ENCODE measurements around the gene TSHZ1. TPM values are rescaled to one million over a fixed set of nuclear protein-coding genes. Genes with fewer than 3 reads are reported as not detected.

The TSHZ1 gene
- polyA plus RNA-seq, 2 of the 4 experiments (the other 2 are of a cell fraction), result 2.2 to 3.0 TPM

- no peak for TF ChIP-seq SMC3 (IDR thresholded peaks at IDR 0.05)
- no peak for TF ChIP-seq ESRRA (IDR thresholded peaks at IDR 0.05; ENCODE audit: borderline replicate concordance, low read length)
- TF ChIP-seq USF2 (IDR thresholded peaks at IDR 0.05), result no peak
- TF ChIP-seq NR3C1 (IDR thresholded peaks at IDR 0.05), result no peak
- no peak for TF ChIP-seq FOSL2 (IDR thresholded peaks at IDR 0.05)
- no peak for TF ChIP-seq FOSL2 (CRISPR knock-in tag; IDR thresholded peaks at IDR 0.05)
- no peak for TF ChIP-seq HOXA7 (CRISPR knock-in tag; IDR thresholded peaks at IDR 0.05)
- TF ChIP-seq E2F6 (IDR thresholded peaks at IDR 0.05; ENCODE audit: borderline replicate concordance, low read depth), result no peak
- no peak for TF ChIP-seq RNF2 (IDR thresholded peaks at IDR 0.05; ENCODE audit: borderline replicate concordance, low read depth)
- TF ChIP-seq CEBPB (IDR thresholded peaks at IDR 0.05), result no peak
- no peak for TF ChIP-seq PBX3 (IDR thresholded peaks at IDR 0.05)
- TF ChIP-seq HMGXB4 (CRISPR knock-in tag; IDR thresholded peaks at IDR 0.05; ENCODE audit: borderline replicate concordance), result no peak
- no peak for TF ChIP-seq ZSCAN20 (CRISPR knock-in tag; IDR thresholded peaks at IDR 0.05)
- CTCF ChIA-PET, result no interaction called here
Measured at GRCh38 chr18:75192899-75193298, 17.7 kb upstream of the TSHZ1 start.

GRCh38 chr18:75198036-75198435 is 12.6 kb upstream of the TSHZ1 start:
- H3K4me2 ChIP-seq, result no peak overlapping the region
- ChIA-PET POLR2A (no interaction called here), CTCF (interaction anchor here (0.6 kb wide), 1 partner anchor 85 kb away, joined by 3 read pairs; no protein-coding TSS in a partner anchor)
- TF ChIP-seq HES2 (IDR thresholded peaks at IDR 0.05) (no peak), MAFK (IDR thresholded peaks at IDR 0.05; ENCODE audit: partially characterized antibody) (no peak)
- FAIRE-seq, result no peak
- 46% methylated on average over 3 of the region's 3 CpGs for WGBS (ENCODE audit: missing lambda C conversion rate)
- no peak overlapping the region for H3K4me3 ChIP-seq
- no peak for DNase-seq (ENCODE audit: low read depth in 1 of 2, low spot score in 1 of 2)
- no peak for ATAC-seq
- H3K27ac ChIP-seq, result no peak overlapping the region
- H3K4me1 ChIP-seq, result no peaks in the 10 kb centered on the region
- H3K9me3 ChIP-seq, result no peaks in the 10 kb centered on the region

More at GRCh38 chr18:75192899-75193298, 17.7 kb upstream of the TSHZ1 start:
- Histone ChIP-seq H3K4me3 (no peak overlapping the region), H3K4me1 (no peaks in the 10 kb centered on the region), H3K27ac (no peak overlapping the region), H3K4me2 (no peak overlapping the region), H3K9me3 (no peaks in the 10 kb centered on the region)
- DNase-seq (ENCODE audit: low read depth in 1 of 2, low spot score in 1 of 2) (no peak), FAIRE-seq (no peak), ATAC-seq (no peak)
- POLR2A ChIA-PET, result no interaction called here
- WGBS (ENCODE audit: missing lambda C conversion rate), result 77% methylated on average over 5 of the region's 7 CpGs

GRCh38 chr18:75199327-75199726 is 11.3 kb upstream of the TSHZ1 start:
- no peaks in the 10 kb centered on the region for H3K9me3 ChIP-seq
- no peaks in the 10 kb centered on the region for H3K4me1 ChIP-seq
- TF ChIP-seq ZC3H11A (IDR thresholded peaks at IDR 0.05), result no peak
- WGBS (ENCODE audit: missing lambda C conversion rate), result 77% methylated on average over 4 of the region's 4 CpGs
- ChIA-PET POLR2A (no interaction called here), CTCF (no interaction called here)
- ATAC-seq (no peak), DNase-seq (ENCODE audit: low read depth in 1 of 2, low spot score in 1 of 2) (no peak), FAIRE-seq (no peak)
- H3K4me3 ChIP-seq, result no peak overlapping the region
- H3K4me2 ChIP-seq, result no peak overlapping the region
- no peak overlapping the region for H3K27ac ChIP-seq

- no peak overlapping the region for H3K4me3 ChIP-seq
- no peak for ATAC-seq
- H3K9me3 ChIP-seq, result no peaks in the 10 kb centered on the region
- no peak overlapping the region for H3K4me2 ChIP-seq
- H3K27ac ChIP-seq, result no peak overlapping the region
- H3K4me1 ChIP-seq, result no peaks in the 10 kb centered on the region
- ChIA-PET POLR2A (no interaction called here), CTCF (no interaction called here)
- TF ChIP-seq CHD4 (IDR thresholded peaks at IDR 0.05; ENCODE audit: borderline replicate concordance), result no peak
- TF ChIP-seq JUNB (IDR thresholded peaks at IDR 0.05), result no peak
- no peak for TF ChIP-seq HMGXB4 (CRISPR knock-in tag; IDR thresholded peaks at IDR 0.05; ENCODE audit: borderline replicate concordance)
- TF ChIP-seq TP53 (CRISPR knock-in tag; IDR thresholded peaks at IDR 0.05), result no peak
- no peak for TF ChIP-seq RFX5 (IDR thresholded peaks at IDR 0.05)
- no peak for TF ChIP-seq CBX8 (IDR thresholded peaks at IDR 0.05)
- no peak for TF ChIP-seq MAX (IDR thresholded peaks at IDR 0.05)
- 97% methylated on average over 13 of the region's 13 CpGs for WGBS (ENCODE audit: missing lambda C conversion rate)
- DNase-seq (ENCODE audit: low read depth in 1 of 2, low spot score in 1 of 2), result no peak
- FAIRE-seq, result no peak
Measured at GRCh38 chr18:75200071-75200470, 10.5 kb upstream of the TSHZ1 start.
